HG02678 (cell line): ENCODE data around the gene CCBE1.

Experiments
- ATAC-seq: cut with Tn5 transposase; IDR thresholded peaks from one replicate; pipeline ENCODE4 v1.9.1; 2021; ENCODE audit warnings: mild to moderate bottlenecking, moderate library complexity; ENCODE audit not compliant: unreplicated experiment

The CCBE1 gene

DNA sequence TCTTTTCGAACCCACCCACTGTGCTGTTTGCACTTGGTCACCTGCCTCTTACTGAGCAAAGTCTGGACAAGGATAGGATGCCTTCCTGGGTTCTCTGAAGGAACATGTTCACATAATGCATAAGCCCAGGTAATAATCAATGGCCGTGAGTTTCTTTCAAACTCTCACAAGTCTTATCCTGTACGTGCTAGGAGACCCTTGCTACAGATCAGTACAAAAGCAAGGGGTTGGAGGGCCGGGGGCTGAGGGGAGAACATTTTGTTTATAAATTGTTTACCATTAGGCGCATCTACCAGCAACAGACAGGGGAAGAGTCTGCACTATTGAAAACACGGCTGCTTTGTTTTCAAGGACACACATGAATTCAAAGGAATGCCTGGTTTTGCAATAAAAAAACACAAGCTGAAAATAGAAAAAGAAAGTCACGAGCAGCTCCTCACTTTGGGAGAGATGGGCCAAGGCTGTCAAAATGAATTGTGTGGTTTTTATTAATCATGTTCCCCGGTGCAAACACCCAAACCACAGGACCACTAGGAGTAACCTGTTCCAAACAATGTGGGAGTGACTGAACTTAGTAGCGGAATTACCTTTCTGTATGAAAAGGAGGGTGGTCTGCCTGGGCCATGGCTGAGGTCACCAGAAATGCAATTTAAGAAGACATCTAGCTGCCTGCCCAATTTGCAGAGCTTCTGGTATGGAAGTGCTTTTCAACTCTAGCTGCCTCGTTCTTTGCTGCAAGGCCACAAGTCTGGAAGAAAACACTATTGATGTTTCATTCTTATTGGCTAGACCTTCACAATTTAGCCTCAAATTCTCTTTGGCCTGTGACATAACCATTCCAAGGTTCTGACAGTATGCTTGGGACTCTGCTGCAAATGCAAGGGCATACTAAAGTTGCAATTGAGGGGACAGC is 73.5 kb downstream of the CCBE1 start:
- no peak for ATAC-seq

DNA sequence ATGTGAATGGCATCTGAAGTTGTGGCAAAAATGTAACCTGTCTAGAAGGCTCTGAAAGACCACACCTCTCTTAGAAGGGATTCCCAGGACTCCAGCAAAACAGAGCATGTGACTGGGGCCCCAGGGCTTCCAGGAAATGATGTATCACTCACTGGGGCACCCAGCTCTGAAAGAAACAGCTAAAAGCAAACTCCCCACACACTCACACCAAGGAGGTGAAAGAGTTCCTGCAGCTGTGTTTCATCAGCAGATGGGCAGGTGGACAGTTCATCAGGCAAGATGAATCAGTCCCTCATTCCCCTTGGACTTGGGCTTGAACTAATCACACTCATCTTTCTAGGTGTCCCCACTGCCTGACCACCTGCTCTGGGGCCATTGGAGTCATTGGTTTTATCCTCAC is 76.2 kb downstream of the CCBE1 start:
- no peak for ATAC-seq

- ATAC-seq: no peak
These were observed 76.8 kb downstream of the CCBE1 start for GRCh38 chr18:59620381-59620780.

DNA sequence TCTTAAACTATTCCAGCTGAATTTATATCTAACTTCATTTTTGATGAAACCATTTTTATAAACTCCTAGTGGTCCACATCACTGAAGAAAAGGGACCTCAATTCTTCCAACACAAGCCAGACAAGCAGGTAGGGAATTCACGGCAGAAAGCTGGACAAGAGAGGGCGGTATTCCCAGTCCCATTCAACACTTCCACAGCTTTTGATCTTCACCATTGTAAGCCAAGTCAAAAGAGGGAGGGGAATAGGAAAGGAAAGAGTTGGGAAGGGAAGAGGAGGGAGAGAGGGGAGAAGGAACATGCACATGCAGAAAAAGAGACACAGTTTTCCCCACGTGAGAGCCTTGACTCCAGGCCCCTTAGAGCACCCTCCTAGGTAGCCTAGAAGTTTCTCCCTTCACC is 77.4 kb downstream of the CCBE1 start:
- ATAC-seq: no peak

GRCh38 chr18:59617468-59617932 is 79.7 kb downstream of the CCBE1 start:
- ATAC-seq: no peak

DNA sequence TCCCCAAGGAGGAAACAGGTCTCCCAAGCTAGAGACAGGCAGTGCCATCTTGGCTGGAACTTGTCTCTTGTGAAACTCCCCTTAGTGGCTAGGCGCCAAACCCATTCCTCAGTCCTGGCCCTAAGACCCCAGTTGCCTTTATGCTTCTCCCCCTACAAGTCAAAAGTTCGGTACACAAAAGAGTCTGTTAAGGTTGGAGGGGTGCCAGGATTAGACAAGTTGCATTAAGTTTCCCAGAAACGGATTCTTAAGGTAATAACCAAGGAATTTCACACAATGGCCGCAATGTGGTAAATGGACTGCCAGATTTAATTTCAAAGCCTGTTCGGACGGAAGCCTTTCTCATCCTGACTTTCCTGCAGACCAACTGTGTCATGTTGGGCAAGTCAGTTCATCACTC is 80.7 kb downstream of the CCBE1 start:
- no peak for ATAC-seq

- ATAC-seq: no peak
These were observed 83.3 kb downstream of the CCBE1 start for GRCh38 chr18:59613903-59614302.

DNA sequence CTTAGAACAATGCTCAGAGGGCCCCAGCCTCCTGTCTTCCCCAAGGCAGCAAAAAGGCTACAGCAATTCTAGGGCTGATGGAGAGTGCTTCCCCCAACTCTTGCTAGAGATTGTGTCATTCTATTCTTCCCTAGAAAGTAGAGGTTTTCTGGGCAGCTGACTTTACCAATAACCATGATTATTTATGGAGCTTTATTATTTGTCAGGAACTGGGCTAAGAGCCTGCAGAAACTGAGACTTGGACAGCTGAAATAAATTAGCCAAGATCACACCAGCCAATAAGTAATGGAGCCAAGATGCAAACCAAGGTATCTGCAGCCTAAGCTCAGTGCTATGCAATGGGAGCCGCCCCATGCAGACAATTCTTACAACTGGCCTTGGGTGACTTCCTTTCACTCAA is 84.8 kb downstream of the CCBE1 start:
- no peak for ATAC-seq

- no peak for ATAC-seq
These were observed 86.6 kb downstream of the CCBE1 start for GRCh38 chr18:59610546-59611140.

GRCh38 chr18:59609654-59610053 is 87.6 kb downstream of the CCBE1 start:
- no peak for ATAC-seq

GRCh38 chr18:59607471-59607870 is 89.8 kb downstream of the CCBE1 start:
- ATAC-seq: no peak

DNA sequence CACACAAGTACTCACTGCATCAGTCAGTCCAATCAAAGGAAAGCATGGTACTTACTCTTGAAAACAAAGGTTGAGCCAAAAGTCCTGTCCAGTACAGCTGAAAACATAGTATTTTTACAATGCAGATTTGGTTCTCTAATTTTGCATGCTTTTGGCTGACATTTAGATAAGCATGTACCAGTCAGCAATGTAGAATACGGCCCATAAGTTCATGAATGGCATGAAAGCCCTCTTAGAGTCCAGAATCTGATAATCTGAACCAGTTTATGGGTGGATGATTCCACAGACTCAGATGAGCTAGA is 90.2 kb downstream of the CCBE1 start:
- ATAC-seq: no peak

DNA sequence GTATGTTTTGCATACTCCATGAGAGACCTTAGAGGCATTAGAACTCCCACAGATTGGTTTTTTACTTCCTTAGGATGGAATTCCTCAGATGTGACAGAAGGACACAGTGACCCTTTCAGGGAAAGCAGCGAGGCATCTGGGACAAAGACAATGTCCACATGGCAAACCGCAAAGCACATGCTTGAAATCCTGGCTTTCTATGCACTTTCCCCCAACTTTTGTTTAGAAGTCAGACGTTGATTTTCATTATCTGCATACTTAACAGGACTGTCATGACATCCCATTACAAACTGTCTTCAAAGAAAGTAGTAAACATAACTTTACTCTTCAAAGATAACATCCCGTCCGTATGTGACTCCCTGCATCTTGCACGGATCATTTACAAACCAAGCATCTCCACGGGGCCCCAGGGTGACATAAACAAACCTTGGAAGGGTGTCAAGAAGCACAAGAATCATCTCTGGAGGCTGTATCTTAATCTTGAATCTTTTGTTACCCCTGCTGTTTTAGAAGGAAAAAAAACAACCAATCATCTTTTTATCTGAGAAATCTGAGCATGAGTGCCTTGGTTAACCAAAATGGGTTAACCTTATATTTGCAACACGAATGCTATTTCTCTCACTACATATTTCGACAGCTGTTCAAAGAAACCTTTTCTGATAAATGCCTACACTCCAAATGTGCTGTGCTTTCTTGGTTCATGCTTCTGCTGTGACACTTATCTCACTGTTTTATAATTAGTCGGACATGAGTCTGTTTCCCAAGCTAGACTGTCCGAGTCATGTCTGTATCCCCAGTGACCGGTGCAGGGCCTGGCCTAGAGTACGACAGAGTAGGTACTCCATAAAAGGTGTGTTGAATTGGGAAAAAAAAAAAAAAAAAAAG is 90.8 kb downstream of the CCBE1 start:
- no peak for ATAC-seq

DNA sequence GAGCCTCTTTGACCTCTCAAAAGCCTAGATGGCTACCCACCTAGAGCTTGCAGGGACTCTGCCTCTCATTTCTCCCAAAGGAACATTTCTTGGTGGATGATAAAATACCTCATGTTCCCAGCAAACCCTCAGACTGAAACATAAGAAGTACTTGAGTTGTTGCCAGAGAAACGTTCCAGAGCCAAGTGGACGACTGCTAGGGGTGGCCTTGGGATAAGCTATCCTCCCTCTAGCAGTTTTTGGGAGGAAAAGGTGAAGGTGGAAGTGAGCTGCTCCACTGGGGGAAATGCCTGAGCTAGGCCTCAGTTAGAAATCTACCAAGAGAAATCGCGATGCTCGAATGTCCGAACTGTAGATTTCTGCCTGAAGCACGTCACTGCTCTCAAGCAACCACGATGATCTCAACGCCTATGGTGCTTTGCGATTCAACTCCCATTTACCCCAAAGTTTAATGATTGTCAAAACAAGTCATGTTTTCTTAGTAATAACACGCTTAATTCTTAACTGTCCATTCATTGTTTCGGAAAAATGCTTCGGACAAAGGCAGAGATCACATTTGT is 91.5 kb downstream of the CCBE1 start:
- ATAC-seq: no peak

GRCh38 chr18:59604877-59605276 is 92.3 kb downstream of the CCBE1 start:
- ATAC-seq: no peak

- ATAC-seq: no peak
These were observed 100.2 kb downstream of the CCBE1 start for GRCh38 chr18:59597049-59597448.

DNA sequence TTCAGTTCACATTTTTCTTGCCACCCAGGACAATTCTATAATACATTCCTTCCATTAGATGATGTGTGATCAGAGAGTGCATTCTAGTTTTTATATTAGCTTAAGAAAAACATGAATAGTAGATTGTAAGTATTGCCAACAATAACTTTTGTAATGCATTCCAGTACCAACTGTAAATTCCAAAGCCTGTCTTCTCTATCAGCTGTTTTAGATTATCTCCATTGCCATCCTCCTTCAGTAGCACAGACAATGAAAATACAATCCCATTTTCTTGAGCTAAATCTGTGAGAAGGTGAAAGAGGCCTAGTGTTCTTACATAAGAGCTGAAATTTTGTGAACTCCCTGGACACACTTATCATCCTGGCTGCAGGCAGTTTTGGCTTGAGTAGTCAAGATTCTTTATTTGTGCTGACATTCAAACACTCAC is 103.9 kb downstream of the CCBE1 start:
- no peak for ATAC-seq

DNA sequence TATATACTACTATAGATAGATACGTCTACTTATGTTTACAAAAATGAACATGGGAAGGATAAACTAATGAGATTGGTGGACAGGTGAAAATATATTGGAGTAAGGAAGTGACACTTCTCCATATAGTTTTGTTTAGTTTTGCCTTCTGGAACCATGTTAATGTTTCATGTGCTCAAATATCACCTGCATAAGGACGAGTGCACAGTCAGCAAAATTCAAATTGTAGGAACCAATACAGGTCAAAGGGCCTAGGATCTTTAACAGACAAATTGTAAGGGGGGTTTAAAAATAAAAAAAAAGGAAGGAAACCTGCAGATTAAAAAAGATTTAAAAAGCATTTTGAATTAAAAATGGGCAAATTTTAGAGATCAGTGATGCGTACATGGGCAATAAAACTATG is 104.6 kb downstream of the CCBE1 start:
- no peak for ATAC-seq

GRCh38 chr18:59582395-59582794 is 114.8 kb downstream of the CCBE1 start:
- no peak for ATAC-seq

DNA sequence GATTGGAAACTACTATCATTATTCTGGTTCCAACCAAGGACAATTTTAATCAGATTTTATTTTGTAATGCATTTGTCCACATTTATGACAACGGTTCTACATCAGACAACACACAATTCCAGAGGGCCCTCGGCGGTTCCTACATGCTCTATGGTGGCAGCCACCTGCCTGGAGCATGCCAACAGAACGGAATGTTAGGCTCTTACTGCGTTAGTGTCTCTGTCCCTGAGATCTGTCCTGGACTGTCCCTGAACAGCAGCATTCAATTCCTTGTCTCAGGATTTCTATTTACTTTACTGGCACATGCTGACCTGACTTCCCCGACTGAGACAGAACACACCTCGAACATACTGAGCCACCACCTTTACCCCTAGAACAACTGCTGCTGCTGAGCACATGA is 117.7 kb downstream of the CCBE1 start:
- no peak for ATAC-seq

DNA sequence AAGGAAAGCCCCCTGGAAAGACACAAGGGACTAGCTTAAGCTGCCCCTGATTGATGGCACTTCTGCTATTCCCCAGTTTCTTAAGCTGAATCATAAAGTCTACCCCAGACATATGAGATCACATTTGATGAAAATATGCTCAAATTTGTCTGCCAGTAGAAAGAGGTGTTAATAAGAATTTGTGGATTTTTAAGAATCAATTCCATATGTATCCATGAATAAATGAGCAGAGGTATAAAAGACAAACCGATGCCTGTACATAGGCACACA is 119.9 kb downstream of the CCBE1 start:
- no peak for ATAC-seq
